GM12878 (cell line): Measurements from ENCODE around the gene FFAR3. TPM values are rescaled to one million over a fixed set of nuclear protein-coding genes. Genes with fewer than 3 reads are reported as not detected.

Experiments
- ATAC-seq: fragments of 200-7000 bp; cut with Tn5 transposase; 3 replicates; pipeline ENCODE4 v1.9.1; 2020; ENCODE audit warnings: mild to moderate bottlenecking, moderate library complexity
- BruUV-seq: library from RNA; stranded (reverse); fragments of 400-500 nt; replicated peaks from 2 replicates; lab custom pipeline; 2021; lab: Mats Ljungman, UMichigan
- CTCF ChIA-PET: fragments of 300-600 bp; sonication (Branson Sonifier 250); formaldehyde crosslinking; extraction: SDS; loops from one replicate; lab custom pipeline; 2021; ENCODE audit warnings: inconsistent platforms; lab: Yijun Ruan, JAX
- POLR2A ChIA-PET: fragments of 350-600 bp; formaldehyde crosslinking; extraction: SDS; loops from one replicate; lab custom pipeline; 2021; ENCODE audit warnings: inconsistent platforms; lab: Charles Lee
- RAD21 ChIA-PET: fragments of 300-600 bp; sonication (Branson Sonifier 250); formaldehyde crosslinking; loops from one replicate; lab custom pipeline; 2023; ENCODE audit warnings: antibody characterized with exemption; ENCODE audit not compliant: unreplicated experiment; lab: Charles Lee
- SMC1A ChIA-PET: fragments of 300-600 bp; sonication (Branson Sonifier 250); formaldehyde crosslinking; loops from one replicate; lab custom pipeline; 2023; ENCODE audit not compliant: unreplicated experiment, uncharacterized antibody; lab: Charles Lee
- DNase-seq: peaks from one replicate; pipeline ENCODE4 v3.0.0-alpha.2; 2011; ENCODE audit warnings: low read depth, low spot score
- FAIRE-seq: peaks from 3 replicates; lab custom pipeline; 2011; peaks lifted over from hg19 to GRCh38; lab: Jason Lieb, UNC
- H2AFZ ChIP-seq: 2 replicates; pipeline ENCODE4 v1.6.0; 2011; ENCODE audit warnings: low read depth, low read length, control low read depth; ENCODE audit not compliant: control insufficient read depth
- H3K27ac ChIP-seq: 2 replicates; pipeline ENCODE4 v1.5.1; 2011; ENCODE audit warnings: control low read depth; ENCODE audit not compliant: control insufficient read depth, insufficient read depth
- H3K27me3 ChIP-seq, 2 experiments: replicated peaks in 1 of 2; 2 replicates each; pipeline versions ENCODE4 v1.6.0 to v1.6.1; 2011; ENCODE audit warnings: low read length in 1 of 2; ENCODE audit not compliant: control insufficient read depth in 2 of 2, insufficient read depth in 2 of 2
- H3K36me3 ChIP-seq, 2 experiments: 2 replicates each; pipeline ENCODE4 v1.5.1; 2011; ENCODE audit warnings: low read length in 1 of 2; ENCODE audit not compliant: control insufficient read depth in 2 of 2, insufficient read depth in 2 of 2
- H3K4me1 ChIP-seq: 2 replicates; pipeline ENCODE4 v1.6.1; 2011; ENCODE audit warnings: mild to moderate bottlenecking, low read length, moderate library complexity, mixed read lengths; ENCODE audit not compliant: control insufficient read depth, insufficient read depth
- H3K4me2 ChIP-seq: 2 replicates; pipeline ENCODE4 v1.6.0; 2011; ENCODE audit warnings: control low read depth; ENCODE audit not compliant: control insufficient read depth, insufficient read depth
- H3K4me3 ChIP-seq: fragments of 200-600 bp; sonication (generic); 2 replicates; pipeline ENCODE4 v1.5.1; 2016
- H3K79me2 ChIP-seq: 2 replicates; pipeline ENCODE4 v1.6.0; 2011; ENCODE audit warnings: low read length; ENCODE audit not compliant: control insufficient read depth, insufficient read depth
- H3K9ac ChIP-seq: 2 replicates; pipeline ENCODE4 v1.8.0; 2011; ENCODE audit warnings: low read length, control low read depth, mixed read lengths; ENCODE audit not compliant: control insufficient read depth, insufficient read depth
- H3K9me3 ChIP-seq: replicated peaks from 3 replicates; pipeline ENCODE4 v1.5.1; 2011; ENCODE audit warnings: mild to moderate bottlenecking, low read length; ENCODE audit not compliant: control insufficient read depth, insufficient read depth
- H4K20me1 ChIP-seq: 2 replicates; pipeline ENCODE4 v1.6.0; 2011; ENCODE audit not compliant: control insufficient read depth, insufficient read depth
- ASH2L ChIP-seq: fragments of 300-600, 200-600 bp; sonication (generic); IDR thresholded peaks from 2 replicates; pipeline ENCODE4 v1.6.1; 2017; ENCODE audit warnings: low read depth, mild to moderate bottlenecking, borderline replicate concordance
- ATF3 ChIP-seq: IDR thresholded peaks from 2 replicates; pipeline ENCODE4 v1.6.1; 2011; ENCODE audit warnings: low read depth, mild to moderate bottlenecking, low read length, moderate library complexity, borderline replicate concordance; ENCODE audit errors: extremely low read depth
- ATF7 ChIP-seq: fragments of 450-650 bp; IDR thresholded peaks from 2 replicates; pipeline ENCODE4 v1.6.1; 2016; ENCODE audit warnings: low read depth, mild to moderate bottlenecking
- CREB1 ChIP-seq: IDR thresholded peaks from 2 replicates; pipeline ENCODE4 v1.6.1; 2012; ENCODE audit warnings: low read depth, mild to moderate bottlenecking, inconsistent platforms
- ESRRA ChIP-seq: IDR thresholded peaks from 2 replicates; pipeline ENCODE4 v1.6.1; 2012; ENCODE audit warnings: mild to moderate bottlenecking, low read length, improper control_type of control experiment
- FOXM1 ChIP-seq: IDR thresholded peaks from 2 replicates; pipeline ENCODE4 v1.6.1; 2012; ENCODE audit warnings: low read depth, mild to moderate bottlenecking, inconsistent platforms, low read length, moderate library complexity
- MEF2A ChIP-seq: IDR thresholded peaks from 2 replicates; pipeline ENCODE4 v1.6.1; 2011; ENCODE audit warnings: low read depth, mild to moderate bottlenecking, low read length, moderate library complexity; ENCODE audit not compliant: insufficient read depth
- MEF2B ChIP-seq: fragments of 450-650 bp; IDR thresholded peaks from 2 replicates; pipeline ENCODE4 v1.6.1; 2018; ENCODE audit warnings: mild to moderate bottlenecking, moderate library complexity; ENCODE audit not compliant: partially characterized antibody, poor library complexity, severe bottlenecking
- PAX8 ChIP-seq: fragments of 450-650 bp; IDR thresholded peaks from 2 replicates; pipeline ENCODE4 v1.6.1; 2017; ENCODE audit warnings: mild to moderate bottlenecking, moderate library complexity
- ZNF687 ChIP-seq: fragments of 450-650 bp; IDR thresholded peaks from 2 replicates; pipeline ENCODE4 v1.6.1; 2017; ENCODE audit warnings: mild to moderate bottlenecking, moderate library complexity
- WGBS: methylation state at CpG from one replicate; pipeline ENCODE4 v1.1.6; 2016; ENCODE audit warnings: low lambda C conversion rate; ENCODE audit not compliant: insufficient replicate concordance, insufficient coverage; ENCODE audit errors: missing lambda C conversion rate; 5-methylcytosine and 5-hydroxymethylcytosine counted together
- in situ Hi-C: fragments of 300-500 bp; cut with MboI; formaldehyde crosslinking; loops from 9 replicates; pipeline ENCODE4 v1.14.3; 2018; ENCODE audit warnings: mixed read lengths
- intact Hi-C: fragments of 100-400 bp; cut with micrococcal nuclease; formaldehyde crosslinking; loops from one replicate; pipeline ENCODE4 v1.14.2; 2022; ENCODE audit not compliant: unreplicated experiment
- polyA plus RNA-seq, 11 experiments: library from polyadenylated mRNA; depleted of rRNA in 4 of 11; unstranded in 6 of 11; stranded (reverse) in 5 of 11; fragments of >200 nt; fragmentation: Nextera tagmentation in 4 of 11; fragmentation: Illumina TruSeq in 1 of 11; extraction: Ambion mirVana in 4 of 11; extraction: Trizol in 1 of 11; gene quantifications; 1 replicate in 1 of 11; 2 replicates in 10 of 11; pipeline versions ENCODE4 v1.2.1 to v1.2.3, GENCODE V29; 2011 to 2016; ENCODE audit warnings: inconsistent platforms in 2 of 11, missing spikeins in 2 of 11, low read depth in 1 of 11
- total RNA-seq, 4 experiments: library from RNA; depleted of rRNA in 3 of 4; stranded (reverse); fragments of >200 nt in 3 of 4; fragmentation: Illumina TruSeq in 1 of 4; extraction: Trizol in 1 of 4; gene quantifications; 2 replicates each; pipeline versions ENCODE4 v1.2.1 to v1.2.3, GENCODE V29; 2013 to 2021

Gene FFAR3
- total and polyA plus RNA-seq, 10 of the 15 experiments (the other 5 are each of a cell fraction or from before 2014, with no cell fraction given) = 0.15 to 0.18 TPM; not detected in 8

DNA sequence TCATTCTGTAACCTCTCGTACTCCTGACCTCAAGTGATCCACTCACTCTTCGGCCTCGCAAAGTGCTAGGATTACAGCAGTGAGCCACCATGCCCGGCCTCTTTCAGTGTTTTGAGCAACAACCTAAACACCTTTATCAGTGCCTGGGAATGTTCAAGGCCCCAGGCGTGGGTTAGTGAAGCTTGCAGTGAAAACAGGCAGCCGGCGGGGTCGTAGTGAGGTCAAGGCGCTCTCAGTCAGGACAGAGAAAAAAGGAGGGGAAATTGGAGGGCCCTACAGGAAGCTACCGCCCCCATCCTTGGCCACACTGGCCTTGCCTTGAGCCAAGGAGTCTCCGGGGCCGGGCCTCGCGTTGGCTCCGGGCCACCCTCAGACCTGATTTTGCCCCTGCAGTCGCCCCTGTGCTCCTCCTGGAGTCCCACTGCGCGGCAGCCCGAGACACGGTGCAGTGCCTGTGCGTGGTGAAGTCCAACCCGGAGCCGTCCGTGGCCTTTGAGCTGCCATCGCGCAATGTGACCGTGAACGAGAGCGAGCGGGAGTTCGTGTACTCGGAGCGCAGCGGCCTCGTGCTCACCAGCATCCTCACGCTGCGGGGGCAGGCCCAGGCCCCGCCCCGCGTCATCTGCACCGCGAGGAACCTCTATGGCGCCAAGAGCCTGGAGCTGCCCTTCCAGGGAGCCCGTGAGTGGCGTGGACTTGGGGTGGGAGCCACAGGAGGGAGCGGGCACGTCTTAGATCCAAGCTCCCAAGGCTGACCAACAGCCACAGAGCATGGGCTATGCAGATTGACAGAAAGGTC, 48.6 kb upstream of the FFAR3 start:
- intact Hi-C loops (loop anchor here (5.0 kb wide), 1 partner anchor 38 kb away; the partner anchor contains the start of gene FFAR1), in situ Hi-C loops (no loop called here)
- no peak overlapping the region for H3K27ac ChIP-seq
- ATAC-seq (no peak), DNase-seq (no peak), FAIRE-seq (no peak)
- no peak overlapping the region for H3K4me3 ChIP-seq
- TF ChIP-seq CREB1 = no peak
- no peak for TF ChIP-seq ATF7
- no peak for TF ChIP-seq ATF3
- no peak for TF ChIP-seq MEF2A
- no peak for TF ChIP-seq ASH2L
- TF ChIP-seq MEF2B = no peak
- TF ChIP-seq ZNF687 = no peak
- no peak for TF ChIP-seq ESRRA
- no peak for TF ChIP-seq FOXM1
- TF ChIP-seq PAX8 = no peak
- H3K4me2 ChIP-seq = no peak overlapping the region
- RAD21 ChIA-PET = no interaction called here
- no peaks in the 10 kb centered on the region for H4K20me1 ChIP-seq
- CTCF ChIA-PET = no interaction called here
- POLR2A ChIA-PET = no interaction called here
- no peak overlapping the region for H2AFZ ChIP-seq
- H3K9ac ChIP-seq = no peak overlapping the region
- H3K79me2 ChIP-seq = no peaks in the 10 kb centered on the region
- 83% methylated on average over 47 of the region's 47 CpGs for WGBS
- no peaks in the 10 kb centered on the region; a peak in 1 of 4 replicates for H3K36me3 ChIP-seq
- H3K27me3 ChIP-seq = no peaks in the 10 kb centered on the region
- no peaks in the 10 kb centered on the region for H3K4me1 ChIP-seq
- no peaks in the 10 kb centered on the region for H3K9me3 ChIP-seq
- no TSS peak for BruUV-seq
- SMC1A ChIA-PET = interaction anchor here (0.6 kb wide), 1 partner anchor 119 kb away, joined by 4 read pairs; no protein-coding TSS in a partner anchor
